Measurements from ENCODE around the gene TXNDC9.
"Not testable (repeated sequence)": the region's sequence is repeated elsewhere in the genome, so short reads cannot be mapped to it uniquely, and the experiment has no call there.

Gene TXNDC9

GRCh38 chr2:99335911-99336803, at the start of gene TXNDC9:
TXNDC9 (minus strand) TSS chr2:99336333; CDS start chr2:99333210, 3,123 bp downstream.
- DNase-seq = peak; percentile 99 to 100

DNA sequence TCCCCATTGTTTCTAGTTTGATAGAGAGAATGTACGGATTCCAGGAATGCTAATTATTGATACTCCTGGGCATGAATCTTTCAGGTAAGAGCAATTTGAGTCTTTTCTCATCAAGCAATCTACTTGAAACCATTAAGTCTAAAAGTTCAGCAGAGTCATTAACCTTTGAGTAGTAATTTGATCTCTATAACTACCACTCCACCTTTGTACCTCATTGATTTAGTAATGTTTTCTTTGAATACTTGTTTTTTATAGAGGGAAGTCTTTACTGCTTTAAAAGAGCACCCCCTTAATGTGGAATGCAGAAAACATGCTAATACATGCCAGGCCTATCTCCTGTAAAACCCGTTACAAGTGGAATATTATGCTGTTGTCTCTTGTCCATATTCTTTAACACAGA, 46.0 kb upstream of the TXNDC9 start:
- DNase-seq = no peak

- DNase-seq = no peak
These were observed 44.4 kb upstream of the TXNDC9 start for GRCh38 chr2:99380376-99381010.

GRCh38 chr2:99377879-99378278, 41.7 kb upstream of the TXNDC9 start:
- DNase-seq = no peak

GRCh38 chr2:99376254-99376864, 40.2 kb upstream of the TXNDC9 start:
- no peak for DNase-seq

DNA sequence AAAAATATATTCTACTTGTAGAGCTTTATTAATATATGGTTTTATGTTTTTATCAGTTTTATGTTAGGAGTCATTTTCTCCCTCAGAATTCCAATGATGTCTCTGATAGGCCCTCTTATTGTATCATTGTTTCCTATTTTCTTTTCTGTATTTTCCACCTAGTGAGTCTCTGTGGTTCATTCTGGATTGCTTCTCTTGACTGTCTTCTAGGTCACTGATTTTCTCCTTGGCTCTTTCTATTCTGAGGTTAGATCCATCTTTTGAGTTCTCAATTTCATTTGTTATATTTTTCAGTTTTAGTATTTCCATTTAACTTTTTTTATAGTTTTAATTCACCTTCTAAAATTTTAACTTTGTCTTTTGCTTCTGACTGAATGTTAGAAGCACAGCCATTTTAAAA, 38.6 kb upstream of the TXNDC9 start:
- no peak for DNase-seq

DNA sequence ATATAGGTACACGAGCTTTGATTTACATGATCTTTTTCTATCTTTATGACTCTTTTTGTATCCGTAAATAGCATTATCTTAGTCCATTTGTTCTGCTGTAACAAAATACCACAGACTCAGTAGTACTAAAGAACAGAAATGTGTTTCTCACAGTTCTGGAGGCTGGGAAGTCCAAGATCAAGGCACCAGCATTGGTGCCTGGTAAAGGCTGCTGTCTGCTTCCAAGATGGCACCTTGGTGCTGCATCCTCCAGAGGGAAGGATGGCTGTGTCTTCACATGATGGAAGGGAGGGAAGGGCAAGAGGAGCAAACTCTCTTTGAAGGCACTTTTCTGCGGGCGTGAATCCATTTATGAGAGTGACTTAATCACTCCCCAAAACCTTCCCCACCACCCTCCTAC, 37.0 kb upstream of the TXNDC9 start:
- DNase-seq = no peak

DNA sequence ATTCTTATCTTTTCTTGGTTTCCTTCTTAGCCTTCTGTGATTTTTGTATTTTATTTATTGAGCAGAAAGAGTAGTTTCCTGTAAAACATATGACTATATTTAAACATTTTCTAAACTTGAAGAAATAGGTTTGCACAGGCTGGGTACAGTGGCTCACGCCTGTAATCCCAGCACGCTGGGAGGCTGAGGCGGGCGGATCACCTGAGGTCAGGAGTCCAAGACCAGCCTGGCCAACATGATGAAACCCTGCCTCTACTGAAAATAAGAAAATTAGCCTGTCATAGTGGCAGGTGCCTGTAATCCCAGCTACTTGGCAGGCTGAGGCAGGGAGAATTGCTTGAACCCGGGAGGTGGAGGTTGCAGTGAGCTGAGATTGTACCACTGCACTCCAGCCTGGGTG, 32.7 kb upstream of the TXNDC9 start:
- not testable (repeated sequence) for DNase-seq

DNA sequence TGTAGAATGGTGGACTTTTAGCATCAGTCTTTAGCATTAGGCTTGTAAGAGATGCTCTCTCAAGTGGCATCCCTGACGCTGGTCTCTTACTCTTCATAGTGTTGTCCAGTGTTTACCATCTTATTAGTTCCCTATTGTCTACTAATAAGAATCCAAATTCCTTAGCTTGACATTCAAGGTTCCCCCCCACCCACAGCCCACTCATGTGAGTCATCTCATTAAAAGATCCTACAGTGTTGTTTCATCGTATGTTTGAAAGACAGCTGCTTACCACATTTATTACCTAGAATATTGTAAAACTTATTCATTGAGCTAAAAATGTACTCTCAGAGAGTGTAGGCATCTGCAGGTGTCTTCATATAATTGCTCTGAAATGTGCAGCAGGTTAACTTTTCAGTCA, 29.5 kb upstream of the TXNDC9 start:
- no peak for DNase-seq

GRCh38 chr2:99356853-99357252, 20.7 kb upstream of the TXNDC9 start:
- no peak for DNase-seq

GRCh38 chr2:99354825-99355224, 18.7 kb upstream of the TXNDC9 start:
- not testable (repeated sequence) for DNase-seq

GRCh38 chr2:99354070-99354469, 17.9 kb upstream of the TXNDC9 start:
- no peak for DNase-seq

DNA sequence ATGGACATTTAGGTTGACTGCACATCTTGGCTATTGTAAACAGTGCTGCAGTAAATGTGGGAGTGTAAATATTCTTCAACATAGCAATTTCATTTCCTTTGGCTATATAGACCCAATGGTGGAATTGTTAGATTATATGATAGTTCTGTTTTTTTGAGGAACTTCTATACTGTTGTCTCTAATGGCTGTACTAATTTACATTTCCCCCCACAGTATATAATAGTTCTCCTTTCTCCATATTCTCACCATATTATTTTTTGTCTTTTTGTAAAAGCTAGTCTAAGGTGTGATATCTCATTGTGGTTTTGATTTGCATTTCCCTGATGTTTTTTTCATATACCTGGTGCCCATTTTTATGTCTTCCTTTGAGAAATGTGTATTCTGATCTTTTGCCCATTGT, 14.1 kb upstream of the TXNDC9 start:
- no peak for DNase-seq

DNA sequence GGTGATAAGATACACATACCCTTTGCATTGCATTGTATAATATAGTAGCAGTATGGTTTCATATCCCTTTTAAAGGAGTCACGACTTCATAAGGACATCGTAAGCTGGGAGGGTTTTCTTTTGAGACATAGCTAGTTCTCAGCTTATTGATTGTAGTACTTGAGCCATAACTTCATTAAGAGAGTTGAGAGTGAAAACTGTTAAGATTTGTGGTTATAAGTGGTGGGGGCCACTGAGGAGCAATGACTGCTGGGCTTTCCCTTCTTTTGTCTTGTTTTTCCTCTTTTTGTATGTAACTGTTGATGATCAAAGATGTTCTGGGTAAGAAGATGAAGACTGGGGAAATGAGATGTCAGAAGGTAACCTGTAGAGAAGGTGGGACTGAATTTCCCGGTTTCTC, 12.0 kb upstream of the TXNDC9 start:
- DNase-seq = no peak

DNA sequence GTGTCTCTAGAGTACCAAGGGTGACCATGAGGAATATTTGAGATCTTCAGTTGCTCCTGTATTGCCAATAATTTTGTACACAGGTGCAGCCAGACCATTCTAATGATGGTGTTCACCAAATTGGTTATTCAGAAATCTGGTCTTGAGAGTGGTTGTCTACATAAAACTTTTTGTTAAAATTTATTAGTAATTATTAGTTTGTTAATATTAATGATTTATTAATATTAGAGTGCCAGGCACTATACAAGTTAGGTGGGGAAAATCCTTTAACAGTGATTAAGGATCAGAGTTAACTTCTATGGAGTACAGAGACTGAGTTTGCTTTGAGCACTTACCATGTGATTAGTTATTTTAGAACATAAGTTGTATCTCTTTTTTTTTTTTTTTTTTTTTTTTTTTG, 10.1 kb upstream of the TXNDC9 start:
- no peak for DNase-seq

DNA sequence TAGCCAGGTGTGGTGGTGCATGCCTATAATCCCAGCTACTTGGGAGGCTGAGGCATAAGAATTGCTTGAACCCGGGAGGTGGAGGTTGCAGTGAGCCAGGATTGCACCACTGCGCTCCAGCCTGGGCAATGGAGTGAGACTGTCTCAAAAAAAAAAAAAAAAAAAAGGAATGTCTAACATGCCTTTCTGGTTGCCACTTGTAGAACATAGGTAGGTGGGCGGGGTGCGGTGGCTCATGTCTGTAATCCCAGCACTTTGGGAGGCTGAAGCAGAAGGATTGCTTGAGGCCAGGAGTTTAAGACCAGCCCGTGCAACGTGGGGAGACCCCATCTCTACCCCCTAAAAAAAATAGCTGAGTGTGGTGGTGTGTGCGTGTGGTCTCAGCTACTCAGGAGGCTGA, 9.3 kb upstream of the TXNDC9 start:
- DNase-seq = not testable (repeated sequence)

DNA sequence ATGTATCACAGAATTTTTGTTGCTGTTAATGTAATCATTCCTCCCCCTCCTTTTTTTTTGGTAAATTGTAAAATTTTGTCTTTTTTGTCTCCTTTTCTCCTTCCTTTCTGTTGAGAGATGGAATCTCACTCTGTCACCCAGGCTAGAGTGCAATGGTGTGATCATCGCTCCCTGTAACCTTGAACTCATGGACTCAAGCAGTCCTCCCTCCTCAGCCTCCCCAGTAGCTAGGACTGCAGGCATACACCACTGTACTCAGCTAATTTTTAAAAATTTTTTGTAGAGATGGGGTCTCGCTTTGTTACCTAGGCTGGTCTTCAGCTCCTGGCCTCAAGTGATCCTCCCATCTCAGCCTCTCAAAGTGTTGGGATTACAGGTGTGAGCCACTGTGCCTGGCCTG, 6.4 kb upstream of the TXNDC9 start:
- DNase-seq = no peak

- no peak for DNase-seq
These were observed 4.6 kb upstream of the TXNDC9 start for GRCh38 chr2:99340669-99341236.

DNA sequence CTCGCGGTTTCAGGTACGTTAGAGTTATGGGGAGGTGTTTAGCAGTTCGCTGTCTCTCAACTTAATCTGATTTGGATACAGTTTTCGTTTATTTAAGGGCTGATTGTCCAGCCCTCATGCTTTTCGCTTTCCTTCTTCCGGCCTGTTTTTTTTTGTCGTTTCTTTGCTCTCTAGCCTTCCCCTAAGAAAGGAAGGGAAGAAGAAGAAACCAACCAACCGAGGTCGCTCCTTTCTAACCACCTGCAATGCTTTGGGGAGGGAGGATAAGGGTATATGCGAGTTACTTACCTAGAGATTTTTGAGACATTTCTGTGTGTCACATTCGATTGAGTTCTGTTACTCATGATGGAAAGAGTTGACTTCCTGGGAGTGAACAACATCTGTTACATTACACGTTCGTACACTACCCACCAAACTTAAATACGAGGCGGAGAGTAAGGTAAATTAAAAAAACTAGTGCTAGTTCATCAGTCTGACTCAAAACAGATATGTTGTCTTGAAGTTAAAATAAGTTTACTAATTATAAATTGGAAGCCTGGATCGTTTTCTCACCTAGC, 2.0 kb upstream of the TXNDC9 start:
- no peak for DNase-seq

- peak; percentile 94 to 98 for DNase-seq
These were observed 1.2 kb upstream of the TXNDC9 start, which contains the start of gene EIF5B for GRCh38 chr2:99337113-99338028. EIF5B (plus strand) TSS chr2:99337389; CDS start chr2:99337555, 166 bp downstream.

DNA sequence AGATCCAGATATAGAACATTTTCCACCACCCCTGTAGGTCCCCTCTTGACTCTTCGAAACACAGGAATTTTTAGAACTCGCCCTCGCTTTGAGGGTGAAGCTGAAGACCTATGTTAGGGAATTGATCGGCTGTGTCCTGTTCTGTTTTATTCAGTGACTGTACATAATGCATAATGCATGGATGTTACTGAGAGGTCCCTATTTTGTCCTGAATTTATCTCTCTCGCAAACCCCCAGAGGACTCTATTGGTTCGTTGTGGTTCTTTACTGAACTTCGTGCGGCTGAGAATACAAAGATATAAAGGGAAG, 625 bp upstream of the TXNDC9 start:
- DNase-seq = no peak

DNA sequence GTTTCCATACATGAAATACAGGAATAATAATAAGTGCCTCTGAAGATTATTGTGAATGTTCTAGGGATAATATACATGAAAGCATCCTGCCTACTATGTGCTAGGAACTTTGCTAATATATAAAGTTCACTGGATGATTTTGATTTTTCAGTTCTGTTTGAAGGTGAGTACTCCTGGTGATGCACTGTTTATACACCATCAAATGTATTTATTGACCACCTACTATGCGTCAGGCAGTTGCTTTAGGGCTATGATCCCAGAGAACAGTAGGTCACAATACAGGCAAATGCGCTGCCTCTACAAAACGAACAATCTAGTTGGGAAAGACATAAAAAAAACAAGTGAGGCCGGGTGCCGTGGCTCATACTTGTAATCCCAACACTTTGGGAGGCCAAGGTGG, 10.7 kb downstream of the TXNDC9 start:
- no peak for DNase-seq

Data from NCI-H2081 (cell line).